ENCODE measurements around the gene CXCL16. TPM values are rescaled to one million over a fixed set of nuclear protein-coding genes. Genes with fewer than 3 reads are reported as not detected.
A peak's percentile ranks its signal among the peaks of the same experiment; 100 is the strongest.

CXCL16 gene
- total RNA-seq, 4 donors from 2014 or later = 15.2 to 28.2 (median 19.5) TPM

DNA sequence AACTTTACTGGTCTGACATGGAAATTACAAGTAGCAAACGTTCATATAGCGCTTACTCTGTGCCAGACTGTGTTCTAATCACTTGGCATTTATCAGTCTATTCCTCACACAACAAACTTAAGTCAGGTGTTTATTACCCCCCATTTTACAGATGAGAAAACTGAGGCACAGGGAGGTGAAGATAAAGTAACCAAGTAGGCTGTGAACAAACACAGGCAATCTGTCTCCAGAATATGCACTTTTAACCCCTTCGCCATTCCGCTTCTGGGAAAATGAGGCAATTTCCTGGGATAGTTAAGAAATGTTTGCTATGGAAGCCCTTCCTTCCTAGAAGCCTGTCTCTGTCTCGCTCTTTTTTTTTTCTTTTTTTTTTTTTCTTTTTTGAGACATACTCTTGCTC lies 12.2 kb upstream of the CXCL16 start:
- 56 to 71% methylated on average over 5 of the region's 5 CpGs for WGBS, 2 donors
- TF ChIP-seq CTCF (IDR thresholded peaks at IDR 0.05) (no peak), POLR2A (IDR thresholded peaks at IDR 0.05) (no peak)
- intact Hi-C loops (cut with DNase I) = no loop called here

GRCh38 chr17:4750606-4751005 lies 10.9 kb upstream of the CXCL16 start:
- intact Hi-C loops (cut with DNase I) = no loop called here
- TF ChIP-seq CTCF (IDR thresholded peaks at IDR 0.05) = no peak
- no peak for TF ChIP-seq POLR2A (IDR thresholded peaks at IDR 0.05)
- H3K4me3 ChIP-seq = no peak overlapping the region
- no peaks in the 10 kb centered on the region for H3K9me3 ChIP-seq
- no peaks in the 10 kb centered on the region for H3K36me3 ChIP-seq
- peaks cover 0 to 69% (median 0%) of the 10 kb centered on the region in 4 donors for H3K27me3 ChIP-seq
- H3K27ac ChIP-seq = no peak overlapping the region
- no peak for DNase-seq
- WGBS, 2 donors = 28 to 57% methylated on average over 3 of the region's 3 CpGs
- peaks cover 0 to 13% (median 0%) of the 10 kb centered on the region in 3 donors for H3K4me1 ChIP-seq

More for the DNA sequence above, 12.2 kb upstream of the CXCL16 start:
- Histone ChIP-seq H3K27me3 (peaks cover 0 to 76% (median 0%) of the 10 kb centered on the region in 4 donors), H3K9me3 (no peaks in the 10 kb centered on the region), H3K4me3 (no peak overlapping the region), H3K4me1 (peaks cover 0 to 10% (median 0%) of the 10 kb centered on the region in 3 donors), H3K36me3 (no peaks in the 10 kb centered on the region), H3K27ac (no peak overlapping the region)
- no peak for DNase-seq

DNA sequence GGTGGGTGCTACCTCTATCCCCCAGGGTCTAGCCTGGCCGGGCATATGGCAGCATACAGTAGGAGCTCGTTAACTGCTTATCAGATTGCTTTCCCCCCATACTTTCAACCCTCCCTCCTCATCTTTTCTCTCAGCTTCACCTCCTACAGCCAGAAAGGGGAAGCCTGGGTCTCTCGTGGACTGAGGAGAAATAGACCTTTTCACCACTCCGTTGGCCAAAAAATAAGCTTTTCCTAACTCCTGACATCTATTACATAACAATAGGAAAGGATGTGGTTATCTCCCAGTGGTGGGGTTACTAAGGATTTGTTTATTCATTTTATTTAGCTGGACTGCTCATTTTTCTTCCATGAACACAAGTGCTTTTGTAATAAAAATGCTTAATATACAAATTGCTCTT lies 9.0 kb upstream of the CXCL16 start:
- Histone ChIP-seq H3K36me3 (no peaks in the 10 kb centered on the region), H3K9me3 (no peaks in the 10 kb centered on the region), H3K4me3 (no peak overlapping the region), H3K27ac (peak overlapping the region in 2 of 4 donors; percentile 17 to 18), H3K27me3 (peaks cover 0 to 72% (median 0%) of the 10 kb centered on the region in 4 donors), H3K4me1 (peaks cover 0 to 24% (median 0%) of the 10 kb centered on the region in 3 donors)
- WGBS, 2 donors = 51 to 52% methylated on average over 4 of the region's 4 CpGs
- no peak for TF ChIP-seq POLR2A (IDR thresholded peaks at IDR 0.05)
- TF ChIP-seq CTCF (IDR thresholded peaks at IDR 0.05) = no peak
- DNase-seq = no peak
- intact Hi-C loops (cut with DNase I) = no loop called here

- no peaks in the 10 kb centered on the region for H3K9me3 ChIP-seq
- H3K36me3 ChIP-seq = no peaks in the 10 kb centered on the region
- peak overlapping the region in 2 of 4 donors; percentile 18 to 20 for H3K27ac ChIP-seq
- TF ChIP-seq CTCF (IDR thresholded peaks at IDR 0.05) (no peak), POLR2A (IDR thresholded peaks at IDR 0.05) (peak in 1 of 4 donors; percentile 20)
- H3K27me3 ChIP-seq = peaks cover 0 to 66% (median 0%) of the 10 kb centered on the region in 4 donors
- no peak for DNase-seq
- peaks cover 0 to 24% (median 0%) of the 10 kb centered on the region in 3 donors for H3K4me1 ChIP-seq
- 28 to 37% methylated on average over 5 of the region's 5 CpGs for WGBS, 2 donors
- H3K4me3 ChIP-seq = no peak overlapping the region
- intact Hi-C loops (cut with DNase I) = no loop called here
Observed at GRCh38 chr17:4747847-4748246, 8.1 kb upstream of the CXCL16 start.

- H3K4me3 ChIP-seq = peak overlapping the region in 1 of 4 donors; percentile 5
- WGBS, 2 donors = 23 to 49% methylated on average over 15 to 20 of the region's 51 CpGs
- no peak for TF ChIP-seq POLR2A (IDR thresholded peaks at IDR 0.05)
- no peak for TF ChIP-seq CTCF (IDR thresholded peaks at IDR 0.05)
- H3K4me1 ChIP-seq = peaks cover 0 to 24% (median 0%) of the 10 kb centered on the region in 3 donors
- no peak for DNase-seq
- no peaks in the 10 kb centered on the region for H3K9me3 ChIP-seq
- no peaks in the 10 kb centered on the region for H3K36me3 ChIP-seq
- H3K27me3 ChIP-seq = peaks cover 0 to 44% (median 0%) of the 10 kb centered on the region in 4 donors
- H3K27ac ChIP-seq = no peak overlapping the region
- intact Hi-C loops (cut with DNase I) = no loop called here
Observed at GRCh38 chr17:4744999-4745969, 5.6 kb upstream of the CXCL16 start.
